Tibial artery (tissue), 4 donors: ENCODE measurements around the gene SCN4A.

Experiments
- DNase-seq, 2 donors: peaks; one replicate each; pipeline ENCODE4 v3.0.0-alpha.2; 2019
- H3K27ac ChIP-seq, 2 donors: fragments of 200-600 bp; sonication (generic) in 1 of 2; 1 replicate in 1 of 2; 2 replicates in 1 of 2; pipeline ENCODE4 v1.5.1; 2018 to 2019; ENCODE audit warnings: mild to moderate bottlenecking in 1 of 2
- H3K27me3 ChIP-seq, 2 donors: fragments of 200-600 bp; sonication (generic) in 1 of 2; one replicate each; pipeline versions ENCODE4 v1.5.1 to v1.6.0; 2016 to 2019
- H3K36me3 ChIP-seq, 3 donors: fragments of 200-600 bp; sonication (generic) in 2 of 3; one replicate each; pipeline ENCODE4 v1.5.1; 2016 to 2019; ENCODE audit warnings: mild to moderate bottlenecking in 2 of 3
- H3K4me1 ChIP-seq, 4 donors: fragments of 200-600 bp; sonication (generic) in 2 of 4; 1 replicate in 3 of 4; 2 replicates in 1 of 4; pipeline ENCODE4 v1.5.1; 2016 to 2019
- H3K4me3 ChIP-seq, 2 donors: fragments of 200-600 bp; sonication (generic) in 1 of 2; 1 replicate in 1 of 2; 2 replicates in 1 of 2; pipeline ENCODE4 v1.5.1; 2018 to 2019; ENCODE audit warnings: mild to moderate bottlenecking in 2 of 2
- H3K9me3 ChIP-seq, 3 donors: fragments of 200-600 bp; sonication (generic) in 1 of 3; one replicate each; pipeline ENCODE4 v1.5.1; 2016 to 2019
- intact Hi-C: fragments of 100-400 bp; cut with DNase I; formaldehyde crosslinking; loops from one replicate; pipeline ENCODE4 v1.15.0; 2023; ENCODE audit warnings: low total_unique reads
- TF ChIP-seq, protein P1 (sequence below), 2 experiments: fragments of 200-600 bp in 1 of 2; fragments of 450-650 bp in 1 of 2; IDR thresholded peaks; one replicate each; pipeline ENCODE4 v1.5.1; 2017 to 2019; ENCODE audit warnings: antibody characterized with exemption in 2 of 2, mild to moderate bottlenecking in 1 of 2, moderate library complexity in 1 of 2

SCN4A gene

GRCh38 chr17:63941162-63941561, 31.6 kb downstream of the SCN4A start:
- Histone ChIP-seq H3K36me3 (no peaks in the 10 kb centered on the region), H3K9me3 (no peaks in the 10 kb centered on the region), H3K27me3 (peaks cover 0 to under 1% of the 10 kb centered on the region in 2 donors), H3K27ac (no peak overlapping the region), H3K4me1 (no peaks in the 10 kb centered on the region), H3K4me3 (no peak overlapping the region)
- intact Hi-C loops = no loop called here
- no peak for DNase-seq
- TF ChIP-seq, protein P1, sequence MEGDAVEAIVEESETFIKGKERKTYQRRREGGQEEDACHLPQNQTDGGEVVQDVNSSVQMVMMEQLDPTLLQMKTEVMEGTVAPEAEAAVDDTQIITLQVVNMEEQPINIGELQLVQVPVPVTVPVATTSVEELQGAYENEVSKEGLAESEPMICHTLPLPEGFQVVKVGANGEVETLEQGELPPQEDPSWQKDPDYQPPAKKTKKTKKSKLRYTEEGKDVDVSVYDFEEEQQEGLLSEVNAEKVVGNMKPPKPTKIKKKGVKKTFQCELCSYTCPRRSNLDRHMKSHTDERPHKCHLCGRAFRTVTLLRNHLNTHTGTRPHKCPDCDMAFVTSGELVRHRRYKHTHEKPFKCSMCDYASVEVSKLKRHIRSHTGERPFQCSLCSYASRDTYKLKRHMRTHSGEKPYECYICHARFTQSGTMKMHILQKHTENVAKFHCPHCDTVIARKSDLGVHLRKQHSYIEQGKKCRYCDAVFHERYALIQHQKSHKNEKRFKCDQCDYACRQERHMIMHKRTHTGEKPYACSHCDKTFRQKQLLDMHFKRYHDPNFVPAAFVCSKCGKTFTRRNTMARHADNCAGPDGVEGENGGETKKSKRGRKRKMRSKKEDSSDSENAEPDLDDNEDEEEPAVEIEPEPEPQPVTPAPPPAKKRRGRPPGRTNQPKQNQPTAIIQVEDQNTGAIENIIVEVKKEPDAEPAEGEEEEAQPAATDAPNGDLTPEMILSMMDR (IDR thresholded peaks at IDR 0.05) = no peak

- H3K36me3 ChIP-seq = no peaks in the 10 kb centered on the region
- H3K4me1 ChIP-seq = no peaks in the 10 kb centered on the region
- no peaks in the 10 kb centered on the region for H3K9me3 ChIP-seq
- no peak overlapping the region for H3K27ac ChIP-seq
- DNase-seq = no peak
- TF ChIP-seq, protein P1 (IDR thresholded peaks at IDR 0.05) = no peak
- no peak overlapping the region for H3K4me3 ChIP-seq
- H3K27me3 ChIP-seq = no peaks in the 10 kb centered on the region
- intact Hi-C loops = no loop called here
Observed at GRCh38 chr17:63940584-63940983, 32.1 kb downstream of the SCN4A start.

DNA sequence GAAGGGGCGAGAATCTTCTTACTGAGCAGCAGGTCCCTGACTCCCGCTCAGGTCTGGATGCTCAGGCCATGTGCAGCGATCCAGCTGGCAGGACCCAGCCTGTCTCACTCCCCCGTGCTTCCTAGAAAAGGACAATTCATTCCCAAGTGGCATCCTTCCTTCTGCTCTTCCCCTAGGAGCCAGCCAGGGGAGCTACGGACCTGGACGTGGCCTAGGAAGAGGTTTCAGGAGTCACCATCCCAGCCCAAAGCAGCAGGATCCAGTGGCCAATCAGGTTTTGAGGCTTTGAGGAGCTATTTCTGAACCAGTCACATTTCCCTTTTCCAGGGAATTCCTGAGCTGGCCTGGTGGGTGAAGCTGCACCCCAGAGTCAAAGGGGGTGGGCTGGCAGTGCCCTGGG, 32.8 kb downstream of the SCN4A start:
- Histone ChIP-seq H3K36me3 (no peaks in the 10 kb centered on the region), H3K27me3 (peaks cover 0 to 6% of the 10 kb centered on the region in 2 donors), H3K9me3 (no peaks in the 10 kb centered on the region), H3K4me1 (no peaks in the 10 kb centered on the region), H3K4me3 (no peak overlapping the region), H3K27ac (no peak overlapping the region)
- no peak for DNase-seq
- TF ChIP-seq, protein P1 (IDR thresholded peaks at IDR 0.05) = no peak
- intact Hi-C loops = no loop called here

DNA sequence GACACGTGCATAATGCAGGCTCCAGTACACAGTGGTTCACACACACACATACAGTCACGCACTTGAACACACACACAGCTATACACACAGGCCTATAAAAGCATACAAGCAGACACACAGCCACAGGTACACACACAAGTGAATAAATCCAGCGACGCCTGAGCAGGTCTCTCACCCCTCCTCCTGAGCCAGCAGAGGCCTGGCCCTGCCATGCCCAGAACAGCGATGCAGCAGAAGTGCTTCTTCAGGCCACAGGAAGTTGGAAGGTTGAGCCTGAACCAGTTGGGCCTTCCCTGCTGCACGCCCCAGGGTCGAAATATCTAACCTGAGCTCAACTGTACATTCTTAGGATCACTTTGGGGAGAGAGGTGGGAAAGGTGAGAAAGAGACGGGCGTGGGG, 33.3 kb downstream of the SCN4A start:
- TF ChIP-seq, protein P1 (IDR thresholded peaks at IDR 0.05) = no peak
- peaks cover 0 to 8% of the 10 kb centered on the region in 2 donors for H3K27me3 ChIP-seq
- no peak for DNase-seq
- no peak overlapping the region for H3K27ac ChIP-seq
- no peak overlapping the region for H3K4me3 ChIP-seq
- H3K4me1 ChIP-seq = no peaks in the 10 kb centered on the region
- H3K36me3 ChIP-seq = no peaks in the 10 kb centered on the region
- no peaks in the 10 kb centered on the region for H3K9me3 ChIP-seq
- intact Hi-C loops = no loop called here

DNA sequence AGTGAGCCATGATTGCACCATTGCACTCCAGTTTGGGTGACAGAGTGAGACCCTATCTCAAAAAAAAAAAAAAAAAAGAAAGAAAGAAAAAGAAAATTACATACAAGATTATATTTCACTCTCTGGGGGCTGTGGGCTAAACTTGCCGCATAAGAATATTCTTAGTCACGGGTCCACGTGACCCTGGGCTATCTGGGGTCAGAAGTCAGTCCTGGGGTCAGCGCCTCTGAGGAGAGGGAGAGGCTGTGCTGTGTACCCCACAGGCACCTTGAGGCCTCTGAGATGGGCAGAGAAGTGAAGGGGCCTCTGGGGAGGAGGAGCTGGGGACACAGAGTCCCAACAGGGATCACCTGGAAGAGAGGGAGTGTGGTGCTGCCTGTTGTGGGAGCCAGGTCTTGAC, 34.8 kb downstream of the SCN4A start:
- TF ChIP-seq, protein P1 (IDR thresholded peaks at IDR 0.05) = no peak
- H3K27ac ChIP-seq = no peak overlapping the region
- H3K4me1 ChIP-seq = no peaks in the 10 kb centered on the region
- H3K36me3 ChIP-seq = no peaks in the 10 kb centered on the region
- no peak for DNase-seq
- H3K4me3 ChIP-seq = no peak overlapping the region
- H3K9me3 ChIP-seq = no peaks in the 10 kb centered on the region
- H3K27me3 ChIP-seq = peaks cover 0 to 8% of the 10 kb centered on the region in 2 donors
- intact Hi-C loops = no loop called here

DNA sequence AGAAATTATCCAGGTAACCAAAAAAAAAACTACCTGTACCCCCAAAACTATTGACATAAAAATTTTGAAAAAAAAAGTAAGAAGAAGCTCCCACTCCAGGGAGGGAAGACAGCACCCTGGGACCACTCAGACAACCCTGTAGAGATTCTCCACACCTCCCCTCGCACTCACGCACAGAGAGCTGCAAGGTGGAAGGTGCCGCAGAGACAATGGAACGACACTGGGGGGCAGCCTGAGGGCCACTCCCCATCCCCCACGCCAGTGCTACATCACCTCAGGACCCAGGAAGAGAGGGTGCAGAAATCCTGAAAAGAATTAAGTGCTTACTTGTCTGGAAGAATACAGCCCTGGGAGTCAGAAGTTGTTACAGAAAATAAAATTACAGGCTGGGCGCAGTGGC, 35.4 kb downstream of the SCN4A start:
- no peak overlapping the region for H3K27ac ChIP-seq
- TF ChIP-seq, protein P1 (IDR thresholded peaks at IDR 0.05) = no peak
- intact Hi-C loops = no loop called here
- H3K4me3 ChIP-seq = no peak overlapping the region
- peaks cover 0 to 11% of the 10 kb centered on the region in 2 donors for H3K27me3 ChIP-seq
- no peak for DNase-seq
- H3K4me1 ChIP-seq = no peaks in the 10 kb centered on the region
- H3K36me3 ChIP-seq = no peaks in the 10 kb centered on the region
- no peaks in the 10 kb centered on the region for H3K9me3 ChIP-seq
